WTC11 (cell line): Measurements from ENCODE around the gene PLXNB2.

ENCODE experiments used
- ATF6 ChIP-seq: sonication (generic); formaldehyde crosslinking; IDR thresholded peaks from 2 replicates; pipeline ENCODE4 v1.8.1; 2023; ENCODE audit warnings: mild to moderate bottlenecking, missing genetic modification reagents
- CREB1 ChIP-seq: sonication (generic); formaldehyde crosslinking; IDR thresholded peaks from 2 replicates; pipeline ENCODE4 v1.8.0; 2023; ENCODE audit warnings: mild to moderate bottlenecking, missing genetic modification reagents
- GRHL2 ChIP-seq: fragments of 250-450 bp; sonication (Bioruptor Pico); IDR thresholded peaks from 2 replicates; pipeline ENCODE4 v1.8.0; 2022; ENCODE audit warnings: mild to moderate bottlenecking, moderate library complexity; ENCODE audit not compliant: insufficient replicate concordance, severe bottlenecking
- MAX ChIP-seq: sonication (generic); formaldehyde crosslinking; IDR thresholded peaks from 2 replicates; pipeline ENCODE4 v1.8.0; 2022; ENCODE audit warnings: mild to moderate bottlenecking, missing genetic modification reagents
- NR1H2 ChIP-seq: sonication (generic); formaldehyde crosslinking; IDR thresholded peaks from 2 replicates; pipeline ENCODE4 v1.9.0; 2021; ENCODE audit warnings: mild to moderate bottlenecking, moderate library complexity, missing genetic modification reagents
- PRDM15 ChIP-seq: sonication (generic); formaldehyde crosslinking; IDR thresholded peaks from 2 replicates; pipeline ENCODE4 v1.8.0; 2022; ENCODE audit warnings: missing genetic modification reagents
- ZNF423 ChIP-seq: fragments of 250-450 bp; sonication (Bioruptor Pico); IDR thresholded peaks from 2 replicates; pipeline ENCODE4 v2.1.2; 2022; ENCODE audit warnings: mild to moderate bottlenecking, moderate library complexity
- TF ChIP-seq, protein P1 (sequence below): fragments of 200-600 bp; IDR thresholded peaks from 2 replicates; pipeline ENCODE4 v1.8.0; 2022; ENCODE audit warnings: antibody characterized with exemption
- TF ChIP-seq, protein P2 (sequence below): sonication (generic); formaldehyde crosslinking; IDR thresholded peaks from 2 replicates; pipeline ENCODE4 v1.8.0; 2022; ENCODE audit warnings: mild to moderate bottlenecking, missing genetic modification reagents
- TF ChIP-seq, protein P3 (sequence below): sonication (generic); formaldehyde crosslinking; IDR thresholded peaks from 2 replicates; pipeline ENCODE4 v1.8.1; 2022; ENCODE audit warnings: missing genetic modification reagents, borderline replicate concordance
- TF ChIP-seq, protein P4 (sequence below): sonication (generic); formaldehyde crosslinking; conservative IDR thresholded peaks from 2 replicates; pipeline ENCODE4 v1.8.1; 2023; ENCODE audit warnings: mild to moderate bottlenecking, low read depth, missing genetic modification reagents, moderate library complexity

- TF ChIP-seq NR1H2, result no peak
- TF ChIP-seq, protein P1, sequence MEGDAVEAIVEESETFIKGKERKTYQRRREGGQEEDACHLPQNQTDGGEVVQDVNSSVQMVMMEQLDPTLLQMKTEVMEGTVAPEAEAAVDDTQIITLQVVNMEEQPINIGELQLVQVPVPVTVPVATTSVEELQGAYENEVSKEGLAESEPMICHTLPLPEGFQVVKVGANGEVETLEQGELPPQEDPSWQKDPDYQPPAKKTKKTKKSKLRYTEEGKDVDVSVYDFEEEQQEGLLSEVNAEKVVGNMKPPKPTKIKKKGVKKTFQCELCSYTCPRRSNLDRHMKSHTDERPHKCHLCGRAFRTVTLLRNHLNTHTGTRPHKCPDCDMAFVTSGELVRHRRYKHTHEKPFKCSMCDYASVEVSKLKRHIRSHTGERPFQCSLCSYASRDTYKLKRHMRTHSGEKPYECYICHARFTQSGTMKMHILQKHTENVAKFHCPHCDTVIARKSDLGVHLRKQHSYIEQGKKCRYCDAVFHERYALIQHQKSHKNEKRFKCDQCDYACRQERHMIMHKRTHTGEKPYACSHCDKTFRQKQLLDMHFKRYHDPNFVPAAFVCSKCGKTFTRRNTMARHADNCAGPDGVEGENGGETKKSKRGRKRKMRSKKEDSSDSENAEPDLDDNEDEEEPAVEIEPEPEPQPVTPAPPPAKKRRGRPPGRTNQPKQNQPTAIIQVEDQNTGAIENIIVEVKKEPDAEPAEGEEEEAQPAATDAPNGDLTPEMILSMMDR, result no peak
- TF ChIP-seq, protein P2, sequence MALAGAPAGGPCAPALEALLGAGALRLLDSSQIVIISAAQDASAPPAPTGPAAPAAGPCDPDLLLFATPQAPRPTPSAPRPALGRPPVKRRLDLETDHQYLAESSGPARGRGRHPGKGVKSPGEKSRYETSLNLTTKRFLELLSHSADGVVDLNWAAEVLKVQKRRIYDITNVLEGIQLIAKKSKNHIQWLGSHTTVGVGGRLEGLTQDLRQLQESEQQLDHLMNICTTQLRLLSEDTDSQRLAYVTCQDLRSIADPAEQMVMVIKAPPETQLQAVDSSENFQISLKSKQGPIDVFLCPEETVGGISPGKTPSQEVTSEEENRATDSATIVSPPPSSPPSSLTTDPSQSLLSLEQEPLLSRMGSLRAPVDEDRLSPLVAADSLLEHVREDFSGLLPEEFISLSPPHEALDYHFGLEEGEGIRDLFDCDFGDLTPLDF (CRISPR knock-in tag), result no peak
- TF ChIP-seq, protein P3, sequence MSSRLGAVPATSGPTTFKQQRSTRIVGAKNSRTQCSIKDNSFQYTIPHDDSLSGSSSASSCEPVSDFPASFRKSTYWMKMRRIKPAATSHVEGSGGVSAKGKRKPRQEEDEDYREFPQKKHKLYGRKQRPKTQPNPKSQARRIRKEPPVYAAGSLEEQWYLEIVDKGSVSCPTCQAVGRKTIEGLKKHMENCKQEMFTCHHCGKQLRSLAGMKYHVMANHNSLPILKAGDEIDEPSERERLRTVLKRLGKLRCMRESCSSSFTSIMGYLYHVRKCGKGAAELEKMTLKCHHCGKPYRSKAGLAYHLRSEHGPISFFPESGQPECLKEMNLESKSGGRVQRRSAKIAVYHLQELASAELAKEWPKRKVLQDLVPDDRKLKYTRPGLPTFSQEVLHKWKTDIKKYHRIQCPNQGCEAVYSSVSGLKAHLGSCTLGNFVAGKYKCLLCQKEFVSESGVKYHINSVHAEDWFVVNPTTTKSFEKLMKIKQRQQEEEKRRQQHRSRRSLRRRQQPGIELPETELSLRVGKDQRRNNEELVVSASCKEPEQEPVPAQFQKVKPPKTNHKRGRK, result no peak
- no peak for TF ChIP-seq MAX (CRISPR knock-in tag)
- no peak for TF ChIP-seq ATF6 (CRISPR knock-in tag)
- TF ChIP-seq CREB1 (CRISPR knock-in tag), result no peak
- TF ChIP-seq GRHL2 (CRISPR knock-in tag), result no peak
- TF ChIP-seq, protein P4, sequence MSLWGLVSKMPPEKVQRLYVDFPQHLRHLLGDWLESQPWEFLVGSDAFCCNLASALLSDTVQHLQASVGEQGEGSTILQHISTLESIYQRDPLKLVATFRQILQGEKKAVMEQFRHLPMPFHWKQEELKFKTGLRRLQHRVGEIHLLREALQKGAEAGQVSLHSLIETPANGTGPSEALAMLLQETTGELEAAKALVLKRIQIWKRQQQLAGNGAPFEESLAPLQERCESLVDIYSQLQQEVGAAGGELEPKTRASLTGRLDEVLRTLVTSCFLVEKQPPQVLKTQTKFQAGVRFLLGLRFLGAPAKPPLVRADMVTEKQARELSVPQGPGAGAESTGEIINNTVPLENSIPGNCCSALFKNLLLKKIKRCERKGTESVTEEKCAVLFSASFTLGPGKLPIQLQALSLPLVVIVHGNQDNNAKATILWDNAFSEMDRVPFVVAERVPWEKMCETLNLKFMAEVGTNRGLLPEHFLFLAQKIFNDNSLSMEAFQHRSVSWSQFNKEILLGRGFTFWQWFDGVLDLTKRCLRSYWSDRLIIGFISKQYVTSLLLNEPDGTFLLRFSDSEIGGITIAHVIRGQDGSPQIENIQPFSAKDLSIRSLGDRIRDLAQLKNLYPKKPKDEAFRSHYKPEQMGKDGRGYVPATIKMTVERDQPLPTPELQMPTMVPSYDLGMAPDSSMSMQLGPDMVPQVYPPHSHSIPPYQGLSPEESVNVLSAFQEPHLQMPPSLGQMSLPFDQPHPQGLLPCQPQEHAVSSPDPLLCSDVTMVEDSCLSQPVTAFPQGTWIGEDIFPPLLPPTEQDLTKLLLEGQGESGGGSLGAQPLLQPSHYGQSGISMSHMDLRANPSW (CRISPR knock-in tag), result no peak
- no peak for TF ChIP-seq PRDM15 (CRISPR knock-in tag)
- no peak for TF ChIP-seq ZNF423 (CRISPR knock-in tag)
Measured at GRCh38 chr22:50346470-50346869, 39.0 kb upstream of the PLXNB2 start.
